ENCODE data around the gene BBS7. TPM values are rescaled to one million over a fixed set of nuclear protein-coding genes. Genes with fewer than 3 reads are reported as not detected.

Gene BBS7
- polyA plus RNA-seq, 1 experiment: 28.9 TPM

GRCh38 chr4:121898150-121898549, 27.9 kb upstream of the BBS7 start:
- Histone ChIP-seq H3K27me3 (ENCODE audit: control insufficient read depth, insufficient read depth, low read length) (no peaks in the 10 kb centered on the region), H3K9me3 (ENCODE audit: control insufficient read depth, insufficient read depth, low read length) (no peaks in the 10 kb centered on the region), H3K27ac (ENCODE audit: low read depth, low read length) (no peak overlapping the region), H3K4me3 (ENCODE audit: low read depth, low read length) (no peak overlapping the region)
- no peak for TF ChIP-seq CTCF (IDR thresholded peaks at IDR 0.05; ENCODE audit: low read depth, low read length)
- ChIA-PET POLR2A (no interaction called here), CTCF (interaction anchor here (1.9 kb wide), 1 partner anchor 326 kb away, joined by 7 read pairs; no protein-coding TSS in a partner anchor)
- no peak for DNase-seq (ENCODE audit: low read depth, low spot score)

GRCh38 chr4:121888134-121888533, 17.9 kb upstream of the BBS7 start:
- DNase-seq (ENCODE audit: low read depth, low spot score): no peak
- CTCF ChIA-PET: interaction anchor here (2.6 to 3.3 kb wide), 2 partner anchors 12 to 62 kb away, joined by 7 to 14 read pairs; no protein-coding TSS in a partner anchor
- Histone ChIP-seq H3K27me3 (ENCODE audit: control insufficient read depth, insufficient read depth, low read length) (no peaks in the 10 kb centered on the region), H3K4me3 (ENCODE audit: low read depth, low read length) (no peak overlapping the region), H3K27ac (ENCODE audit: low read depth, low read length) (no peak overlapping the region), H3K9me3 (ENCODE audit: control insufficient read depth, insufficient read depth, low read length) (no peaks in the 10 kb centered on the region)
- POLR2A ChIA-PET: no interaction called here
- no peak for TF ChIP-seq CTCF (IDR thresholded peaks at IDR 0.05; ENCODE audit: low read depth, low read length)

GRCh38 chr4:121885115-121885514, 14.8 kb upstream of the BBS7 start:
- Histone ChIP-seq H3K27me3 (ENCODE audit: control insufficient read depth, insufficient read depth, low read length) (no peaks in the 10 kb centered on the region), H3K4me3 (ENCODE audit: low read depth, low read length) (no peak overlapping the region), H3K9me3 (ENCODE audit: control insufficient read depth, insufficient read depth, low read length) (no peaks in the 10 kb centered on the region), H3K27ac (ENCODE audit: low read depth, low read length) (no peak overlapping the region)
- ChIA-PET POLR2A (no interaction called here), CTCF (interaction anchor here (1.4 to 3.3 kb wide), 2 partner anchors 15 to 692 kb away, joined by 4 to 14 read pairs; no protein-coding TSS in a partner anchor)
- DNase-seq (ENCODE audit: low read depth, low spot score): no peak
- TF ChIP-seq CTCF (IDR thresholded peaks at IDR 0.05; ENCODE audit: low read depth, low read length): no peak

GRCh38 chr4:121881158-121881557, 10.9 kb upstream of the BBS7 start:
- no peak overlapping the region for H3K27ac ChIP-seq (ENCODE audit: low read depth, low read length)
- TF ChIP-seq CTCF (IDR thresholded peaks at IDR 0.05; ENCODE audit: low read depth, low read length): no peak
- no peaks in the 10 kb centered on the region for H3K9me3 ChIP-seq (ENCODE audit: control insufficient read depth, insufficient read depth, low read length)
- no peaks in the 10 kb centered on the region for H3K27me3 ChIP-seq (ENCODE audit: control insufficient read depth, insufficient read depth, low read length)
- H3K4me3 ChIP-seq (ENCODE audit: low read depth, low read length): no peak overlapping the region
- DNase-seq (ENCODE audit: low read depth, low spot score): no peak
- ChIA-PET CTCF (no interaction called here), POLR2A (no interaction called here)

- POLR2A ChIA-PET: no interaction called here
- H3K9me3 ChIP-seq (ENCODE audit: control insufficient read depth, insufficient read depth, low read length): no peaks in the 10 kb centered on the region
- TF ChIP-seq CTCF (IDR thresholded peaks at IDR 0.05; ENCODE audit: low read depth, low read length): no peak
- H3K27ac ChIP-seq (ENCODE audit: low read depth, low read length): no peak overlapping the region
- no peak overlapping the region for H3K4me3 ChIP-seq (ENCODE audit: low read depth, low read length)
- no peaks in the 10 kb centered on the region for H3K27me3 ChIP-seq (ENCODE audit: control insufficient read depth, insufficient read depth, low read length)
- no peak for DNase-seq (ENCODE audit: low read depth, low spot score)
- CTCF ChIA-PET: interaction anchor here (1.0 kb wide), 1 partner anchor 22 kb away, joined by 3 read pairs; no protein-coding TSS in a partner anchor
These were observed 8.9 kb upstream of the BBS7 start for GRCh38 chr4:121879135-121879534.

Data from AG04450 (cell line).